ENCODE measurements around the gene SOAT2. TPM values are rescaled to one million over a fixed set of nuclear protein-coding genes. Genes with fewer than 3 reads are reported as not detected.

SOAT2 gene
- total RNA-seq, 1 donor from 2014 or later: not detected

DNA sequence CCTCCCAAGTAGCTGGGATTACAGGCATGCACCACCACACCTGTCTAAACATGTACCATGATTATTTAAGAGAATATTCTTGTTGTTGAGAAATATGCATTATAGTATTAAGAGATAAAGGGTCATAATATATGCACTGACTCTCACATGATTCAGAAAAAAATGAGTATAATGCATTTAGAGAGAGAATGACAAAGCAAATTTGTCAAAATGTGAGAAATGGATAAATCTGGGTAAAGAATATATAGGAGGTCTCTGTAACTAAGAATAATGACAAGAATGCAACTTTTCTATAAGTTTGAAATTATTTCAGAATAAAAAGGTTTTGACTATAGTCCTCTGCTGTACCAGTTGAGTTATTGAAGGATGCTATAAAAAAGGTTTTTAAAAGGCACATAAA lies 49.1 kb downstream of the SOAT2 start:
- Mint-ChIP-seq H3K4me1 (peaks cover 4% of the 10 kb centered on the region), H3K9me3 (no peaks in the 10 kb centered on the region), H3K27ac (no peak overlapping the region), H3K27me3 (ENCODE audit: insufficient read depth, low read depth) (peaks cover 7% of the 10 kb centered on the region), H3K4me3 (no peak overlapping the region), H3K36me3 (no peaks in the 10 kb centered on the region)
- Histone ChIP-seq H3K27ac (no peak overlapping the region), H3K4me1 (no peaks in the 10 kb centered on the region), H3K4me3 (no peak overlapping the region), H3K79me2 (ENCODE audit: low read depth) (no peaks in the 10 kb centered on the region), H3F3A (ENCODE audit: low read depth) (peaks cover 6% of the 10 kb centered on the region), H3K36me3 (no peaks in the 10 kb centered on the region), H3K4me2 (no peak overlapping the region), H3K27me3 (no peaks in the 10 kb centered on the region), H3K9me3 (ENCODE audit: low read depth) (no peaks in the 10 kb centered on the region), H3K9ac (no peak overlapping the region), H2AFZ (replicated peaks) (no peak overlapping the region), H4K20me1 (ENCODE audit: low read depth) (no peaks in the 10 kb centered on the region)
- no peak for TF ChIP-seq EZH2phosphoT487 (IDR thresholded peaks at IDR 0.05)
- TF ChIP-seq EZH2 (IDR thresholded peaks at IDR 0.05): no peak
- TF ChIP-seq, protein P1, sequence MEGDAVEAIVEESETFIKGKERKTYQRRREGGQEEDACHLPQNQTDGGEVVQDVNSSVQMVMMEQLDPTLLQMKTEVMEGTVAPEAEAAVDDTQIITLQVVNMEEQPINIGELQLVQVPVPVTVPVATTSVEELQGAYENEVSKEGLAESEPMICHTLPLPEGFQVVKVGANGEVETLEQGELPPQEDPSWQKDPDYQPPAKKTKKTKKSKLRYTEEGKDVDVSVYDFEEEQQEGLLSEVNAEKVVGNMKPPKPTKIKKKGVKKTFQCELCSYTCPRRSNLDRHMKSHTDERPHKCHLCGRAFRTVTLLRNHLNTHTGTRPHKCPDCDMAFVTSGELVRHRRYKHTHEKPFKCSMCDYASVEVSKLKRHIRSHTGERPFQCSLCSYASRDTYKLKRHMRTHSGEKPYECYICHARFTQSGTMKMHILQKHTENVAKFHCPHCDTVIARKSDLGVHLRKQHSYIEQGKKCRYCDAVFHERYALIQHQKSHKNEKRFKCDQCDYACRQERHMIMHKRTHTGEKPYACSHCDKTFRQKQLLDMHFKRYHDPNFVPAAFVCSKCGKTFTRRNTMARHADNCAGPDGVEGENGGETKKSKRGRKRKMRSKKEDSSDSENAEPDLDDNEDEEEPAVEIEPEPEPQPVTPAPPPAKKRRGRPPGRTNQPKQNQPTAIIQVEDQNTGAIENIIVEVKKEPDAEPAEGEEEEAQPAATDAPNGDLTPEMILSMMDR (IDR thresholded peaks at IDR 0.05): no peak
- DNase-seq (ENCODE audit: low spot score): no peak

DNA sequence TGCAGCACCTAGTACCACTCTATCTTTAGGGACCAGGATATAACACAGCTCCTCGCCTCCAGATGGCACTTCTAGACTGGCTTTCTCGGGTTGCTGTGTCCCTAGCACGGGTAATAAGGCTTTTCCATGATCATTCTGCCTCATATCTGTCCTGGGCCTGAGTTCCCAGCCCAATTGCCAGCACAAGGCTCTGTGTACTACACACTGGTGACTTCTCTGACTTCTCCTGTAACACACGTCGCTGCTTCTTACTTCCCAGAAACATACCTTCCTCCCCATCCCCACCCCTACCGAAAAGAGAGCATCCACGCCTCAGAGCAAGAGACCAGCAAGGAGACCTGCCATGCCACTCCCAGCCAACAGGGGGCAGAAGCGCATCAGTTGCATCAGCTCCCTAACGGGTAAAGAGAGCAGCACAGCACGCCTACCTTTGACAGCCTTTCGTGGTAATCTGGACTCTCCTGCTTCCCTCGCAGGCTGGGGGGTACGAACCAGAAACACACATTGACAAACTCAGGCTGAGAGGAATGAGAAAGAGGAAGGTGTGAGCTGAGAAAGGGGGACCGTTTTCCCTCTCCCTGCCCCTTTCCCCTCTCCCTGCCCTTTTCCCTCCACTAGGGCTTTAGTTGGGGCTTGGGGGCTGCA lies 56.0 kb downstream of the SOAT2 start:
- H3F3A ChIP-seq (ENCODE audit: low read depth): peaks cover 5% of the 10 kb centered on the region
- Mint-ChIP-seq H3K9me3 (no peaks in the 10 kb centered on the region), H3K27me3 (ENCODE audit: insufficient read depth, low read depth) (peaks cover 2% of the 10 kb centered on the region), H3K4me3 (no peak overlapping the region), H3K27ac (peak overlapping the region; percentile 6), H3K4me1 (peaks cover 7% of the 10 kb centered on the region), H3K36me3 (no peaks in the 10 kb centered on the region)
- no peaks in the 10 kb centered on the region for H3K36me3 ChIP-seq
- H3K4me2 ChIP-seq: peak overlapping the region; percentile 46
- DNase-seq (ENCODE audit: low spot score): peak; percentile 85
- H3K27me3 ChIP-seq: no peaks in the 10 kb centered on the region
- no peak overlapping the region for H3K27ac ChIP-seq
- no peak overlapping the region for H3K4me3 ChIP-seq
- no peak for TF ChIP-seq EZH2phosphoT487 (IDR thresholded peaks at IDR 0.05)
- TF ChIP-seq, protein P1 (IDR thresholded peaks at IDR 0.05): peak; percentile 96
- TF ChIP-seq EZH2 (IDR thresholded peaks at IDR 0.05): no peak
- H3K79me2 ChIP-seq (ENCODE audit: low read depth): no peaks in the 10 kb centered on the region
- no peaks in the 10 kb centered on the region for H4K20me1 ChIP-seq (ENCODE audit: low read depth)
- no peak overlapping the region for H3K9ac ChIP-seq
- peaks cover 4% of the 10 kb centered on the region for H3K4me1 ChIP-seq
- H2AFZ ChIP-seq (replicated peaks): peak overlapping the region; percentile 86
- no peaks in the 10 kb centered on the region for H3K9me3 ChIP-seq (ENCODE audit: low read depth)

DNA sequence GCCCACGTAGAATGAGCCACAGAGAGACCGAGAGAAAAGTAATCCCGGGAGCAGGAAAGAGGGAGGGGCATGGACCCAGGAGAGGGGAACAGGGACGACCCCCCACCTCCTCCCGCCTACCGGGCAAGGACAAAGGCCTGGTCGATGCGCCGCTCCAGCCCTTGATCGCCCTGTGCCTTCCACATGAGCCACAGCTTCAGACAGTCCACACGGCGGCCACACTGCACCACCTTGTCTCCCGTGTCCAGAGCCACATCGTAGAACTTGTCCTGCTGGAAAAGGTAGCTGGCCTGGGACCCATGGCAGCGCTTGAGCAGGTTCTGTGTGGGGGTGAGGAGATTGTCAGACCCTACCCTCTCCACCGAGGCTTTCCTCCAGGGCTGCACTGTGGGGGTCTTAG lies 56.7 kb downstream of the SOAT2 start:
- Histone ChIP-seq H3K36me3 (no peaks in the 10 kb centered on the region), H3F3A (ENCODE audit: low read depth) (peaks cover 5% of the 10 kb centered on the region), H3K9me3 (ENCODE audit: low read depth) (no peaks in the 10 kb centered on the region), H3K4me1 (peaks cover 4% of the 10 kb centered on the region), H3K27ac (no peak overlapping the region), H4K20me1 (ENCODE audit: low read depth) (no peaks in the 10 kb centered on the region), H3K4me3 (no peak overlapping the region), H3K27me3 (no peaks in the 10 kb centered on the region), H3K79me2 (ENCODE audit: low read depth) (no peaks in the 10 kb centered on the region), H3K9ac (no peak overlapping the region), H2AFZ (replicated peaks) (peak overlapping the region; percentile 86), H3K4me2 (no peak overlapping the region)
- peaks cover 7% of the 10 kb centered on the region for H3K4me1 Mint-ChIP-seq
- H3K9me3 Mint-ChIP-seq: no peaks in the 10 kb centered on the region
- TF ChIP-seq, protein P1 (IDR thresholded peaks at IDR 0.05): no peak
- no peak for TF ChIP-seq EZH2 (IDR thresholded peaks at IDR 0.05)
- TF ChIP-seq EZH2phosphoT487 (IDR thresholded peaks at IDR 0.05): no peak
- peaks cover under 1% of the 10 kb centered on the region for H3K27me3 Mint-ChIP-seq (ENCODE audit: insufficient read depth, low read depth)
- H3K27ac Mint-ChIP-seq: no peak overlapping the region
- no peaks in the 10 kb centered on the region for H3K36me3 Mint-ChIP-seq
- H3K4me3 Mint-ChIP-seq: no peak overlapping the region
- DNase-seq (ENCODE audit: low spot score): peak; percentile 15
